ENCODE data around the gene SPECC1L.

DNA sequence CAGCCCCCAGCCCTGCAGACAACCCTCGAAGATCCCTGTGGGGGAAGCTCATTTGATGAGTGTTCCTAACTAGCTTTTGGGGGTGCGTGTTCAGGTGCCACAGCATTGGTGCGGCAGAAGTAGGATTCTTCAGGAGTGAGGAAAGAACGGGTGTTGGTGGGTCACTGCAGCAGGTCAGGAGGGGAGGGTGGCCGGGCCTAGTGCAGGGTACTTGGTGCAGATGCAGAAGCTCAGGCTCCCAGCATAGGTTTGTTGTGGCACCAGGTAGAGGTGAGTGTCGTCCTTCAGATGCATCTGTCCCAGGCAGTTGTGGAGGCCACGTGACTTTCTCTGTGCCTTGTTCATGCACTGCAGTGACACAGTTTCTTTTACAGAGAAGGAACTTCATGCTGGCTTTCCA is 141.6 kb downstream of the SPECC1L start:
- TF ChIP-seq, protein P1, sequence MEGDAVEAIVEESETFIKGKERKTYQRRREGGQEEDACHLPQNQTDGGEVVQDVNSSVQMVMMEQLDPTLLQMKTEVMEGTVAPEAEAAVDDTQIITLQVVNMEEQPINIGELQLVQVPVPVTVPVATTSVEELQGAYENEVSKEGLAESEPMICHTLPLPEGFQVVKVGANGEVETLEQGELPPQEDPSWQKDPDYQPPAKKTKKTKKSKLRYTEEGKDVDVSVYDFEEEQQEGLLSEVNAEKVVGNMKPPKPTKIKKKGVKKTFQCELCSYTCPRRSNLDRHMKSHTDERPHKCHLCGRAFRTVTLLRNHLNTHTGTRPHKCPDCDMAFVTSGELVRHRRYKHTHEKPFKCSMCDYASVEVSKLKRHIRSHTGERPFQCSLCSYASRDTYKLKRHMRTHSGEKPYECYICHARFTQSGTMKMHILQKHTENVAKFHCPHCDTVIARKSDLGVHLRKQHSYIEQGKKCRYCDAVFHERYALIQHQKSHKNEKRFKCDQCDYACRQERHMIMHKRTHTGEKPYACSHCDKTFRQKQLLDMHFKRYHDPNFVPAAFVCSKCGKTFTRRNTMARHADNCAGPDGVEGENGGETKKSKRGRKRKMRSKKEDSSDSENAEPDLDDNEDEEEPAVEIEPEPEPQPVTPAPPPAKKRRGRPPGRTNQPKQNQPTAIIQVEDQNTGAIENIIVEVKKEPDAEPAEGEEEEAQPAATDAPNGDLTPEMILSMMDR (IDR thresholded peaks at IDR 0.05 in 2 of 3, conservative IDR thresholded peaks at IDR 0.05 in 1 of 3; ENCODE audit: borderline replicate concordance in 1 of 3, insufficient read depth in 1 of 3, low read depth in 2 of 3, low read length in 2 of 3): no peak
- TF ChIP-seq ZNF274 (IDR thresholded peaks at IDR 0.05; ENCODE audit: low read depth, low read length): no peak
- TF ChIP-seq POLR2AphosphoS5 (IDR thresholded peaks at IDR 0.05; ENCODE audit: low read depth, low read length): no peak
- no peak for TF ChIP-seq EZH2 (IDR thresholded peaks at IDR 0.05)
- no peak for TF ChIP-seq EZH2phosphoT487 (IDR thresholded peaks at IDR 0.05; ENCODE audit: borderline replicate concordance)
- TF ChIP-seq CEBPB (IDR thresholded peaks at IDR 0.05; ENCODE audit: low read depth): no peak
